ENCODE results near the gene ABHD17C.
"Not testable (repeated sequence)": the region's sequence is repeated elsewhere in the genome, so short reads cannot be mapped to it uniquely, and the experiment has no call there.

Gene ABHD17C

GRCh38 chr15:80695099-80695910 is at the start of gene ABHD17C:
Gene ABHD17C, plus strand, starts transcription at chr15:80695310. Its CDS starts 120 bp downstream, at chr15:80695430.
- peak; percentile 56 for DNase-seq

- DNase-seq, result peak; percentile 17
These were observed 49.5 kb upstream of the ABHD17C start for GRCh38 chr15:80645494-80646065.

- DNase-seq, result not testable (repeated sequence)
These were observed 47.7 kb upstream of the ABHD17C start for GRCh38 chr15:80647424-80647823.

- no peak for DNase-seq
These were observed 40.8 kb upstream of the ABHD17C start for GRCh38 chr15:80654299-80654698.

- DNase-seq, result peak; percentile 67
These were observed 35.7 kb upstream of the ABHD17C start for GRCh38 chr15:80659375-80659774.

GRCh38 chr15:80660119-80660518 is 35.0 kb upstream of the ABHD17C start:
- DNase-seq, result peak; percentile 68

GRCh38 chr15:80662129-80662528 is 33.0 kb upstream of the ABHD17C start:
- no peak for DNase-seq

- DNase-seq, result no peak
These were observed 32.2 kb upstream of the ABHD17C start for GRCh38 chr15:80662757-80663553.

- no peak for DNase-seq
These were observed 30.0 kb upstream of the ABHD17C start for GRCh38 chr15:80665151-80665550.

GRCh38 chr15:80667936-80668335 is 27.2 kb upstream of the ABHD17C start:
- peak; percentile 32 for DNase-seq

GRCh38 chr15:80668546-80669236 is 26.4 kb upstream of the ABHD17C start:
- no peak for DNase-seq

GRCh38 chr15:80669663-80670273 is 25.3 kb upstream of the ABHD17C start:
- DNase-seq, result peak; percentile 88

GRCh38 chr15:80673561-80674244 is 21.4 kb upstream of the ABHD17C start:
- peak; percentile 84 for DNase-seq

- peak; percentile 76 for DNase-seq
These were observed 20.9 kb upstream of the ABHD17C start for GRCh38 chr15:80674245-80674614.

- DNase-seq, result no peak
These were observed 18.1 kb upstream of the ABHD17C start for GRCh38 chr15:80677041-80677440.

- no peak for DNase-seq
These were observed 15.8 kb upstream of the ABHD17C start for GRCh38 chr15:80679167-80679803.

GRCh38 chr15:80679804-80680175 is 15.3 kb upstream of the ABHD17C start:
- DNase-seq, result no peak

- DNase-seq, result no peak
These were observed 12.9 kb upstream of the ABHD17C start for GRCh38 chr15:80682201-80682600.

- peak; percentile 14 for DNase-seq
These were observed 10.4 kb upstream of the ABHD17C start for GRCh38 chr15:80684697-80685096.

- DNase-seq, result no peak
These were observed 9.5 kb upstream of the ABHD17C start for GRCh38 chr15:80685628-80686027.

- DNase-seq, result no peak
These were observed 5.8 kb upstream of the ABHD17C start for GRCh38 chr15:80689294-80689693.

- DNase-seq, result peak; percentile 42
These were observed 5.4 kb upstream of the ABHD17C start for GRCh38 chr15:80689716-80690115.
